Measurements from ENCODE around the gene FOXJ1. TPM values are rescaled to one million over a fixed set of nuclear protein-coding genes. Genes with fewer than 3 reads are reported as not detected.

The FOXJ1 gene
- total RNA-seq, 1 experiment from 2014 or later = not detected

GRCh38 chr17:76090517-76091129 is 50.4 kb downstream of the FOXJ1 start:
- H3K27me3 ChIP-seq (ENCODE audit: low read length) = no peaks in the 10 kb centered on the region
- H3K36me3 ChIP-seq (ENCODE audit: insufficient read depth, low read length) = no peaks in the 10 kb centered on the region
- H3K79me2 ChIP-seq (ENCODE audit: low read length) = no peaks in the 10 kb centered on the region
- H3K9me2 ChIP-seq (replicated peaks; ENCODE audit: insufficient read depth, low read length) = no peaks in the 10 kb centered on the region
- no peak overlapping the region for H3K27ac ChIP-seq (ENCODE audit: low read length)
- H3K4me2 ChIP-seq (ENCODE audit: low read depth, low read length, poor library complexity, severe bottlenecking) = no peak overlapping the region
- DNase-seq = no peak
- no peak overlapping the region for H3K4me3 ChIP-seq (ENCODE audit: low read length)
- no peaks in the 10 kb centered on the region for H4K20me1 ChIP-seq (ENCODE audit: insufficient read depth, low read depth, low read length)
- H2AFZ ChIP-seq (ENCODE audit: low read length) = no peak overlapping the region
- peaks cover 2% of the 10 kb centered on the region for H3K4me1 ChIP-seq (ENCODE audit: low read length)
- no peak overlapping the region for H3K9ac ChIP-seq (ENCODE audit: low read length)
- H3K9me3 ChIP-seq (ENCODE audit: low read length) = no peaks in the 10 kb centered on the region

GRCh38 chr17:76089680-76090516 is 51.1 kb downstream of the FOXJ1 start:
- H3K4me1 ChIP-seq (ENCODE audit: low read length) = no peaks in the 10 kb centered on the region
- DNase-seq = no peak
- H3K36me3 ChIP-seq (ENCODE audit: insufficient read depth, low read length) = no peaks in the 10 kb centered on the region
- no peak overlapping the region for H3K27ac ChIP-seq (ENCODE audit: low read length)
- H3K9me2 ChIP-seq (replicated peaks; ENCODE audit: insufficient read depth, low read length) = no peaks in the 10 kb centered on the region
- H3K27me3 ChIP-seq (ENCODE audit: low read length) = no peaks in the 10 kb centered on the region
- no peak overlapping the region for H2AFZ ChIP-seq (ENCODE audit: low read length)
- H3K9ac ChIP-seq (ENCODE audit: low read length) = no peak overlapping the region
- H3K4me2 ChIP-seq (ENCODE audit: low read depth, low read length, poor library complexity, severe bottlenecking) = no peak overlapping the region
- no peaks in the 10 kb centered on the region for H3K79me2 ChIP-seq (ENCODE audit: low read length)
- H3K9me3 ChIP-seq (ENCODE audit: low read length) = no peaks in the 10 kb centered on the region
- no peaks in the 10 kb centered on the region for H4K20me1 ChIP-seq (ENCODE audit: insufficient read depth, low read depth, low read length)
- H3K4me3 ChIP-seq (ENCODE audit: low read length) = no peak overlapping the region

GRCh38 chr17:76088868-76089576 is 52.0 kb downstream of the FOXJ1 start:
- Histone ChIP-seq H3K4me3 (ENCODE audit: low read length) (no peak overlapping the region), H3K79me2 (ENCODE audit: low read length) (no peaks in the 10 kb centered on the region), H3K27me3 (ENCODE audit: low read length) (no peaks in the 10 kb centered on the region), H3K4me1 (ENCODE audit: low read length) (no peaks in the 10 kb centered on the region), H3K9me3 (ENCODE audit: low read length) (no peaks in the 10 kb centered on the region), H3K36me3 (ENCODE audit: insufficient read depth, low read length) (no peaks in the 10 kb centered on the region), H3K9me2 (replicated peaks; ENCODE audit: insufficient read depth, low read length) (no peaks in the 10 kb centered on the region), H4K20me1 (ENCODE audit: insufficient read depth, low read depth, low read length) (no peaks in the 10 kb centered on the region), H2AFZ (ENCODE audit: low read length) (no peak overlapping the region), H3K27ac (ENCODE audit: low read length) (no peak overlapping the region), H3K4me2 (ENCODE audit: low read depth, low read length, poor library complexity, severe bottlenecking) (no peak overlapping the region), H3K9ac (ENCODE audit: low read length) (no peak overlapping the region)
- no peak for DNase-seq

- H3K9ac ChIP-seq (ENCODE audit: low read length) = no peak overlapping the region
- H4K20me1 ChIP-seq (ENCODE audit: insufficient read depth, low read depth, low read length) = no peaks in the 10 kb centered on the region
- no peaks in the 10 kb centered on the region for H3K36me3 ChIP-seq (ENCODE audit: insufficient read depth, low read length)
- H3K9me3 ChIP-seq (ENCODE audit: low read length) = no peaks in the 10 kb centered on the region
- no peaks in the 10 kb centered on the region for H3K9me2 ChIP-seq (replicated peaks; ENCODE audit: insufficient read depth, low read length)
- H3K27me3 ChIP-seq (ENCODE audit: low read length) = no peaks in the 10 kb centered on the region
- no peaks in the 10 kb centered on the region for H3K79me2 ChIP-seq (ENCODE audit: low read length)
- H3K4me3 ChIP-seq (ENCODE audit: low read length) = no peak overlapping the region
- H3K27ac ChIP-seq (ENCODE audit: low read length) = no peak overlapping the region
- no peak overlapping the region for H3K4me2 ChIP-seq (ENCODE audit: low read depth, low read length, poor library complexity, severe bottlenecking)
- no peaks in the 10 kb centered on the region for H3K4me1 ChIP-seq (ENCODE audit: low read length)
- DNase-seq = no peak
- no peak overlapping the region for H2AFZ ChIP-seq (ENCODE audit: low read length)
Observed at GRCh38 chr17:76088041-76088867, 52.8 kb downstream of the FOXJ1 start.

- Histone ChIP-seq H3K9ac (ENCODE audit: low read length) (no peak overlapping the region), H3K4me3 (ENCODE audit: low read length) (no peak overlapping the region), H3K9me2 (replicated peaks; ENCODE audit: insufficient read depth, low read length) (no peaks in the 10 kb centered on the region), H3K4me1 (ENCODE audit: low read length) (no peaks in the 10 kb centered on the region), H3K27ac (ENCODE audit: low read length) (no peak overlapping the region), H3K27me3 (ENCODE audit: low read length) (no peaks in the 10 kb centered on the region), H2AFZ (ENCODE audit: low read length) (no peak overlapping the region), H3K9me3 (ENCODE audit: low read length) (no peaks in the 10 kb centered on the region), H3K4me2 (ENCODE audit: low read depth, low read length, poor library complexity, severe bottlenecking) (no peak overlapping the region), H4K20me1 (ENCODE audit: insufficient read depth, low read depth, low read length) (no peaks in the 10 kb centered on the region), H3K79me2 (ENCODE audit: low read length) (no peaks in the 10 kb centered on the region), H3K36me3 (ENCODE audit: insufficient read depth, low read length) (no peaks in the 10 kb centered on the region)
- DNase-seq = no peak
Observed at GRCh38 chr17:76087531-76087930, 53.5 kb downstream of the FOXJ1 start.

GRCh38 chr17:76086384-76086783 is 54.7 kb downstream of the FOXJ1 start:
- no peak overlapping the region for H3K9ac ChIP-seq (ENCODE audit: low read length)

More at GRCh38 chr17:76086384-76086783, 54.7 kb downstream of the FOXJ1 start:
- Histone ChIP-seq H2AFZ (ENCODE audit: low read length) (no peak overlapping the region), H3K4me1 (ENCODE audit: low read length) (no peaks in the 10 kb centered on the region), H3K27me3 (ENCODE audit: low read length) (no peaks in the 10 kb centered on the region), H3K36me3 (ENCODE audit: insufficient read depth, low read length) (no peaks in the 10 kb centered on the region), H3K4me3 (ENCODE audit: low read length) (no peak overlapping the region), H3K79me2 (ENCODE audit: low read length) (no peaks in the 10 kb centered on the region), H3K4me2 (ENCODE audit: low read depth, low read length, poor library complexity, severe bottlenecking) (no peak overlapping the region), H3K27ac (ENCODE audit: low read length) (no peak overlapping the region), H3K9me3 (ENCODE audit: low read length) (no peaks in the 10 kb centered on the region), H3K9me2 (replicated peaks; ENCODE audit: insufficient read depth, low read length) (no peaks in the 10 kb centered on the region), H4K20me1 (ENCODE audit: insufficient read depth, low read depth, low read length) (peaks cover 3% of the 10 kb centered on the region; the same call in 1 of the 2 replicates)
- DNase-seq = no peak

All from Karpas-422 (cell line).